Natural killer cell (primary cell): ENCODE measurements around the gene COL25A1. TPM values are rescaled to one million over a fixed set of nuclear protein-coding genes. Genes with fewer than 3 reads are reported as not detected.
"Not testable (repeated sequence)": the region's sequence is repeated elsewhere in the genome, so short reads cannot be mapped to it uniquely, and the experiment has no call there.

Source experiments
- ATAC-seq, 3 donors: fragments of 150-1000 bp in 2 of 3; fragments of 200-7000 bp in 1 of 3; cut with Tn5 transposase; 1 replicate in 1 of 3; 2 replicates in 2 of 3; pipeline ENCODE4 v1.10.0; 2021; ENCODE audit warnings: mild to moderate bottlenecking in 2 of 3, moderate library complexity in 2 of 3
- DNase-seq, 2 donors: peaks; one replicate each; pipeline versions ENCODE4 v3.0.0 to v3.0.0-alpha.2; 2013 to 2021; ENCODE audit warnings: mixed read lengths in 1 of 2
- H3K27ac ChIP-seq: one replicate; pipeline ENCODE4 v1.5.1; 2013; ENCODE audit warnings: mild to moderate bottlenecking, low read length
- H3K27me3 ChIP-seq: one replicate; pipeline ENCODE4 v1.6.1; 2013; ENCODE audit warnings: low read length; ENCODE audit not compliant: control insufficient read depth, insufficient read depth
- H3K36me3 ChIP-seq: one replicate; pipeline ENCODE4 v1.6.1; 2013; ENCODE audit warnings: low read length; ENCODE audit not compliant: control insufficient read depth, insufficient read depth
- H3K4me1 ChIP-seq: one replicate; pipeline ENCODE4 v1.6.1; 2013; ENCODE audit warnings: low read length; ENCODE audit not compliant: control insufficient read depth, insufficient read depth
- H3K4me3 ChIP-seq: one replicate; pipeline ENCODE4 v1.5.1; 2013; ENCODE audit warnings: low read length
- H3K9me3 ChIP-seq: one replicate; pipeline ENCODE4 v1.6.1; 2013; ENCODE audit warnings: low read length; ENCODE audit not compliant: control insufficient read depth, insufficient read depth
- H3K27ac Mint-ChIP-seq, 2 donors: one replicate each; pipeline ENCODE4 v1.8.0; 2022; ENCODE audit warnings: mild to moderate bottlenecking in 2 of 2, mixed read lengths in 2 of 2, moderate library complexity in 1 of 2
- H3K27me3 Mint-ChIP-seq, 2 donors: one replicate each; pipeline ENCODE4 v1.8.0; 2022; ENCODE audit warnings: low read depth in 2 of 2, mixed read lengths in 2 of 2
- H3K36me3 Mint-ChIP-seq: one replicate; pipeline ENCODE4 v1.8.0; 2022; ENCODE audit warnings: mixed read lengths
- H3K4me1 Mint-ChIP-seq, 2 donors: one replicate each; pipeline ENCODE4 v1.8.0; 2022; ENCODE audit warnings: mixed read lengths in 2 of 2
- H3K4me3 Mint-ChIP-seq: one replicate; pipeline ENCODE4 v1.8.0; 2022; ENCODE audit warnings: mild to moderate bottlenecking, moderate library complexity, mixed read lengths
- H3K9me3 Mint-ChIP-seq, 2 donors: one replicate each; pipeline ENCODE4 v1.8.0; 2022; ENCODE audit warnings: mixed read lengths in 2 of 2
- WGBS: methylation state at CpG from one replicate; pipeline ENCODE4 v1.1.7; 2013; ENCODE audit warnings: missing lambda C conversion rate; ENCODE audit not compliant: insufficient coverage; 5-methylcytosine and 5-hydroxymethylcytosine counted together
- intact Hi-C: fragments of 100-400 bp; cut with micrococcal nuclease; formaldehyde crosslinking; loops from one replicate; pipeline ENCODE4 v1.14.2; 2022
- total RNA-seq, 4 donors: library from RNA; stranded (reverse); fragments of 120-200 nt in 1 of 4; gene quantifications; one replicate each; pipeline versions ENCODE4 v1.2.3 to v1.2.4, GENCODE V29; 2013 to 2022
- TF ChIP-seq, protein P1 (sequence below): fragments of 200-600 bp; IDR thresholded peaks from one replicate; pipeline ENCODE4 v1.8.0; 2022; ENCODE audit warnings: antibody characterized with exemption

COL25A1 gene
- total RNA-seq, 3 donors from 2014 or later (not counting 1 experiment from before 2014, with no cell fraction given), result 0.08 TPM; not detected in 2

DNA sequence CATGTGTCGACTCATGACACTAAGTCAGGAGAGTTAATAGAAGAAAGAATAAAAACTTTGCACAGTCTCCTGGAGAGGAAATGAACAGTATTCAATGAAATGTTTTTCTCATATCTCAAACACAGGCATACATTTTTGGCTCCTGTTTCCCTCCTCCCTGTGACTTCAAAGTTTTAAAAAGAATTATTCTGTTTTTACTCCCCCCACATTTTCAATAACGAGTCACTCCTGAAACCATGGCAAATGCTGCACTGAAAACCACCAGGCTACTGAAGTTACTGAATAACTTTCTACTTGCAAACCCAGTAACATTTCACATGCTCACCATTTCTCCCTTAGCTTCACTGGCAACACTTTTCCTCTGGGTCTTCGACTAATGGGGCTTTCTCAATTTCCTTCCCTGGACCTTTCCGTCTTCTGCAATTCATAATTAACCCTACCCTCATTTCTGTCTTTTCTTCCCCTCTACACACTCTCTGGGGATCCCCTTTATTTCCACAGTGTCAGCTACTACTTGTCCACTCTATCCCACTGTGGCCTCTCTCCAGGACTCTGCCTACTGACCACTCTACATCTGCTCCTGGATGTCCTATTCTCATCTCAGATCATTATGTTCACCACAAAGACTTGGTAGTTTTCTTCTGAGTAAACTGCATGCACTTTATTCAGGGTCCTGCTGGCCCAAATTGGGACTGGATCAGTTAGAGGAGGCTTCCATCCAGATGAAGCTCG, 313.8 kb downstream of the COL25A1 start:
- no peak overlapping the region for H3K27ac ChIP-seq
- H3K9me3 ChIP-seq, result no peaks in the 10 kb centered on the region
- Mint-ChIP-seq H3K4me3 (no peak overlapping the region), H3K4me1 (no peaks in the 10 kb centered on the region), H3K27ac (no peak overlapping the region), H3K36me3 (no peaks in the 10 kb centered on the region), H3K27me3 (no peaks in the 10 kb centered on the region), H3K9me3 (no peaks in the 10 kb centered on the region)
- TF ChIP-seq, protein P1, sequence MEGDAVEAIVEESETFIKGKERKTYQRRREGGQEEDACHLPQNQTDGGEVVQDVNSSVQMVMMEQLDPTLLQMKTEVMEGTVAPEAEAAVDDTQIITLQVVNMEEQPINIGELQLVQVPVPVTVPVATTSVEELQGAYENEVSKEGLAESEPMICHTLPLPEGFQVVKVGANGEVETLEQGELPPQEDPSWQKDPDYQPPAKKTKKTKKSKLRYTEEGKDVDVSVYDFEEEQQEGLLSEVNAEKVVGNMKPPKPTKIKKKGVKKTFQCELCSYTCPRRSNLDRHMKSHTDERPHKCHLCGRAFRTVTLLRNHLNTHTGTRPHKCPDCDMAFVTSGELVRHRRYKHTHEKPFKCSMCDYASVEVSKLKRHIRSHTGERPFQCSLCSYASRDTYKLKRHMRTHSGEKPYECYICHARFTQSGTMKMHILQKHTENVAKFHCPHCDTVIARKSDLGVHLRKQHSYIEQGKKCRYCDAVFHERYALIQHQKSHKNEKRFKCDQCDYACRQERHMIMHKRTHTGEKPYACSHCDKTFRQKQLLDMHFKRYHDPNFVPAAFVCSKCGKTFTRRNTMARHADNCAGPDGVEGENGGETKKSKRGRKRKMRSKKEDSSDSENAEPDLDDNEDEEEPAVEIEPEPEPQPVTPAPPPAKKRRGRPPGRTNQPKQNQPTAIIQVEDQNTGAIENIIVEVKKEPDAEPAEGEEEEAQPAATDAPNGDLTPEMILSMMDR, result no peak
- intact Hi-C loops, result no loop called here
- H3K36me3 ChIP-seq, result no peaks in the 10 kb centered on the region
- H3K4me3 ChIP-seq, result no peak overlapping the region
- H3K27me3 ChIP-seq, result no peaks in the 10 kb centered on the region
- ATAC-seq (no peak), DNase-seq (no peak)
- 72% methylated on average over 5 of the region's 5 CpGs for WGBS
- no peaks in the 10 kb centered on the region for H3K4me1 ChIP-seq

DNA sequence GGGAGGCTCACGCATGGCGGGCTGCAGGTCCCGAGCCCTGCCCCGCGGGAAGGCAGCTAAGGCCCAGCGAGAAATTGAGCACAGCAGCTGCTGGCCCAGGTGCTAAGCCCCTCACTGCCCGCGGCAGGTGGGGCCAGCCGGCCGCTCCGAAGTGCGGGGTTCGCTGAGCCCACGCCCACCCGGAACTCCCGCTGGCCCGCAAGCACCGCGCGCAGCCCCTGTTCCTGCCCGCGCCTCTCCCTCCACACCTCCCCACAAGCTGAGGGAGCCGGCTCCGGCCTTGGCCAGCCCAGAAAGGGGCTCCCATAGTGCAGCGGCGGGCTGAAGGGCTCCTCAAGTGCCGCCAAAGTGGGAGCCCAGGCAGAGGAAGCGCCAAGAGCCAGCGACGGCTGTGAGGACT, 318.0 kb downstream of the COL25A1 start:
- H3K4me3 Mint-ChIP-seq, intact Hi-C loops, H3K36me3 Mint-ChIP-seq, H3K9me3 Mint-ChIP-seq, H3K27me3 ChIP-seq, H3K27me3 Mint-ChIP-seq, H3K27ac ChIP-seq, H3K9me3 ChIP-seq, H3K36me3 ChIP-seq, H3K4me3 ChIP-seq, H3K4me1 Mint-ChIP-seq, H3K27ac Mint-ChIP-seq, H3K4me1 ChIP-seq, DNase-seq, ATAC-seq: not testable (repeated sequence)
- WGBS, result 96% methylated on average over 28 of the region's 30 CpGs

- Mint-ChIP-seq H3K36me3 (no peaks in the 10 kb centered on the region), H3K4me1 (no peaks in the 10 kb centered on the region), H3K27ac (no peak overlapping the region), H3K4me3 (no peak overlapping the region), H3K9me3 (no peaks in the 10 kb centered on the region), H3K27me3 (peaks cover 0 to 4% of the 10 kb centered on the region in 2 donors)
- H3K4me1 ChIP-seq, result no peaks in the 10 kb centered on the region
- H3K36me3 ChIP-seq, result no peaks in the 10 kb centered on the region
- WGBS, result 88% methylated on average over 5 of the region's 6 CpGs
- DNase-seq (no peak), ATAC-seq (no peak)
- H3K27me3 ChIP-seq, result no peaks in the 10 kb centered on the region
- no peaks in the 10 kb centered on the region for H3K9me3 ChIP-seq
- intact Hi-C loops, result no loop called here
- H3K4me3 ChIP-seq, result no peak overlapping the region
- no peak overlapping the region for H3K27ac ChIP-seq
- TF ChIP-seq, protein P1, result no peak
Observed at GRCh38 chr4:108982402-108983185, 319.9 kb downstream of the COL25A1 start.

DNA sequence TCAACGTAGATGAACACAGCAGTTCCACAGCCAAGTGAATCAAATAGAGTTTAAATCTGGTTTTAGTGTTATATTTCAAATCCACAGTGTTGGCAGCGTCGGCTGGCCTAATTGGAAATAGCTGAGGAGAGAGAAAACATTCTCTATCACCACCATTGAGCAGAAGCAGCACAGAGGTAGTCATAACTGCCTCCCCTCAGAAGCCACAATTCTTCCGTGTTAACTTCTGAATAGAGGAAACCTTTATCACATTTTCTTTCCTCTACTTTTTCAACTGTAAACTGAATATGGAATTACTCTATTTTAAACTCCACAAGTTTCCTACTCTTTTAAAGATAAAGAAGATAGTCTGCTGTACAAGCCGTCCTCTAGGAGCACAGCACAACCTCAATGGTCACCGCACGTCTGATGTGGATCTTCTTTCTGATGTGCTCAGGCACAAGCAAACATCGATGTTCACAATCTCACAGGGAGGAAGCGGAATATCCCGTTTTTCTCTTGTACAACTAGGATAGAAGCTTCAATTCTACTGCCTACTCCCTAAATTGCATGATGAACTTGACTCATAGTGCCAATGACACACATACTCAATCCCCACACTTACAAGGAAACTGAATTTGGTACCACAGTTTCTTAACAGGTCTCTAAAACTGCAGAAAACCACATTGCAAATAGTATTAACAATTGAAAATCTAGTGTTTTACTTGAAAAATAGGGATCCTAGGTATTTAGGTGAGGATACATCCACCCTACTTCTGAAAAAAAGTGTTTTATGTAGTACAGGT, 321.8 kb downstream of the COL25A1 start:
- ATAC-seq (no peak), DNase-seq (no peak)
- Histone ChIP-seq H3K27me3 (no peaks in the 10 kb centered on the region), H3K9me3 (no peaks in the 10 kb centered on the region), H3K4me3 (no peak overlapping the region), H3K27ac (no peak overlapping the region), H3K36me3 (no peaks in the 10 kb centered on the region), H3K4me1 (no peaks in the 10 kb centered on the region)
- 78% methylated on average over 10 of the region's 10 CpGs for whole genome bisulfite sequencing
- H3K9me3 Mint-ChIP-seq, result no peaks in the 10 kb centered on the region
- H3K27ac Mint-ChIP-seq, result no peak overlapping the region
- peaks cover 0 to 4% of the 10 kb centered on the region in 2 donors for H3K27me3 Mint-ChIP-seq
- H3K4me3 Mint-ChIP-seq, result no peak overlapping the region
- TF ChIP-seq, protein P1, result no peak
- intact Hi-C loops, result no loop called here
- H3K36me3 Mint-ChIP-seq, result no peaks in the 10 kb centered on the region
- H3K4me1 Mint-ChIP-seq, result no peaks in the 10 kb centered on the region
